HG02678 (cell line): ENCODE results near the gene DAGLA.

Experiments
- ATAC-seq: cut with Tn5 transposase; IDR thresholded peaks from one replicate; pipeline ENCODE4 v1.9.1; 2021; ENCODE audit warnings: mild to moderate bottlenecking, moderate library complexity; ENCODE audit not compliant: unreplicated experiment

DAGLA gene

GRCh38 chr11:61776561-61777075 is 96.4 kb downstream of the DAGLA start:
- ATAC-seq, result peak; percentile 48

GRCh38 chr11:61777234-61778090 is 97.3 kb downstream of the DAGLA start:
- no peak for ATAC-seq

- ATAC-seq, result no peak
Measured at GRCh38 chr11:61778357-61778886, 98.2 kb downstream of the DAGLA start.

GRCh38 chr11:61778920-61779650 is 98.9 kb downstream of the DAGLA start:
- ATAC-seq, result no peak

- no peak for ATAC-seq
Measured at GRCh38 chr11:61779666-61780525, 99.7 kb downstream of the DAGLA start.

- no peak for ATAC-seq
Measured at GRCh38 chr11:61780581-61781162, 100.5 kb downstream of the DAGLA start.

GRCh38 chr11:61781585-61781984 is 101.4 kb downstream of the DAGLA start:
- no peak for ATAC-seq

- no peak for ATAC-seq
Measured at GRCh38 chr11:61782299-61782698, 102.1 kb downstream of the DAGLA start.

- no peak for ATAC-seq
Measured at GRCh38 chr11:61782841-61783240, 102.7 kb downstream of the DAGLA start.

- no peak for ATAC-seq
Measured at GRCh38 chr11:61783717-61784505, 103.7 kb downstream of the DAGLA start.

- no peak for ATAC-seq
Measured at GRCh38 chr11:61784506-61784805, 104.3 kb downstream of the DAGLA start.

- ATAC-seq, result no peak
Measured at GRCh38 chr11:61785837-61786402, 105.7 kb downstream of the DAGLA start.

- ATAC-seq, result no peak
Measured at GRCh38 chr11:61787928-61788491, 107.8 kb downstream of the DAGLA start.

GRCh38 chr11:61791737-61792309 is 111.6 kb downstream of the DAGLA start:
- peak; percentile 26 for ATAC-seq

GRCh38 chr11:61792310-61793082 is 112.3 kb downstream of the DAGLA start, which contains the start of the genes FEN1 and TMEM258:
Gene FEN1 (plus strand): TSS chr11:61792911. CDS start chr11:61795362, 2,451 bp downstream.
Gene TMEM258 (minus strand): TSS chr11:61792599. CDS start chr11:61792558, 41 bp downstream.
- ATAC-seq, result peak; percentile 80

- ATAC-seq, result no peak
Measured at GRCh38 chr11:61793083-61793828, 113.1 kb downstream of the DAGLA start.

GRCh38 chr11:61793829-61794204 is 113.6 kb downstream of the DAGLA start:
- ATAC-seq, result no peak
